HepG2 (cell line): ENCODE results near the gene OVCA2. TPM values are rescaled to one million over a fixed set of nuclear protein-coding genes. Genes with fewer than 3 reads are reported as not detected.

ENCODE experiments used
- AGO2 ChIP-seq: fragments of 200-400 bp; formaldehyde crosslinking; optimal IDR thresholded peaks from 2 replicates; pipeline ENCODE3; 2017; ENCODE audit warnings: mild to moderate bottlenecking, low read depth, low read length, moderate library complexity
- ATF7 ChIP-seq, 2 experiments: fragments of 450-650 bp in 1 of 2; sonication (generic) in 1 of 2; formaldehyde crosslinking in 1 of 2; IDR thresholded peaks; 2 replicates each; pipeline versions ENCODE4 v1.4.0 to v1.6.1; 2016 to 2020; ENCODE audit warnings: antibody characterized with exemption in 1 of 2, mild to moderate bottlenecking in 1 of 2, missing genetic modification reagents in 1 of 2
- CC2D1A ChIP-seq: sonication (generic); formaldehyde crosslinking; IDR thresholded peaks from 2 replicates; pipeline ENCODE4 v1.8.1; 2023; ENCODE audit warnings: mild to moderate bottlenecking, missing genetic modification reagents
- CEBPB ChIP-seq: IDR thresholded peaks from 2 replicates; pipeline ENCODE4 v1.6.1; 2011; ENCODE audit warnings: low read depth, low read length, improper control_type of control experiment, borderline replicate concordance
- CSRNP2 ChIP-seq: sonication (generic); formaldehyde crosslinking; conservative IDR thresholded peaks from 2 replicates; pipeline ENCODE4 v1.8.0; 2022; ENCODE audit warnings: low read depth, missing genetic modification reagents
- GABPB1 ChIP-seq: IDR thresholded peaks from 2 replicates; pipeline ENCODE4 v1.6.1; 2016; ENCODE audit warnings: mild to moderate bottlenecking, missing genetic modification reagents, moderate library complexity, missing compliant biosample characterization
- GMEB2 ChIP-seq: IDR thresholded peaks from 2 replicates; pipeline ENCODE4 v1.6.1; 2016; ENCODE audit warnings: missing biosample characterization, missing genetic modification reagents, low read depth
- PHF21A ChIP-seq: sonication (generic); formaldehyde crosslinking; IDR thresholded peaks from 2 replicates; pipeline ENCODE4 v1.5.0; 2020; ENCODE audit warnings: mild to moderate bottlenecking, missing genetic modification reagents
- SOX6 ChIP-seq, 2 experiments: fragments of 450-650 bp in 1 of 2; sonication (generic) in 1 of 2; formaldehyde crosslinking in 1 of 2; IDR thresholded peaks; 2 replicates each; pipeline versions ENCODE4 v1.4.0 to v1.6.1; 2017 to 2020; ENCODE audit warnings: antibody characterized with exemption in 1 of 2, mild to moderate bottlenecking in 1 of 2, missing genetic modification reagents in 1 of 2
- SRSF1 ChIP-seq: fragments of 200-400 bp; formaldehyde crosslinking; optimal IDR thresholded peaks from 2 replicates; pipeline ENCODE3; 2017; ENCODE audit warnings: mild to moderate bottlenecking, low read depth, low read length, moderate library complexity
- TEAD3 ChIP-seq: optimal IDR thresholded peaks from 2 replicates; pipeline ENCODE3; 2016; ENCODE audit warnings: borderline replicate concordance
- TFE3 ChIP-seq: IDR thresholded peaks from 2 replicates; pipeline ENCODE4 v1.6.1; 2016
- ZFP91 ChIP-seq: sonication (generic); formaldehyde crosslinking; IDR thresholded peaks from 2 replicates; pipeline ENCODE4 v1.9.0; 2022; ENCODE audit warnings: missing genetic modification reagents, mild to moderate bottlenecking, borderline replicate concordance
- ZNF232 ChIP-seq: sonication (generic); formaldehyde crosslinking; IDR thresholded peaks from 2 replicates; pipeline ENCODE4 v1.4.0; 2020; ENCODE audit warnings: missing genetic modification reagents, borderline replicate concordance
- ZNF235 ChIP-seq: sonication (generic); formaldehyde crosslinking; IDR thresholded peaks from 2 replicates; pipeline ENCODE4 v1.8.1; 2023; ENCODE audit warnings: mild to moderate bottlenecking, missing genetic modification reagents, borderline replicate concordance
- ZNF296 ChIP-seq: sonication (generic); formaldehyde crosslinking; conservative IDR thresholded peaks from 2 replicates; pipeline ENCODE4 v1.5.0; 2020; ENCODE audit warnings: mild to moderate bottlenecking, missing genetic modification reagents
- ZNF350 ChIP-seq: sonication (generic); formaldehyde crosslinking; IDR thresholded peaks from 2 replicates; pipeline ENCODE4 v1.4.0; 2020; ENCODE audit warnings: mild to moderate bottlenecking, low read depth, missing genetic modification reagents, borderline replicate concordance
- ZNF512 ChIP-seq: sonication (generic); formaldehyde crosslinking; IDR thresholded peaks from 2 replicates; pipeline ENCODE4 v1.4.0; 2020; ENCODE audit warnings: mild to moderate bottlenecking, missing genetic modification reagents
- ZNF747 ChIP-seq: sonication (generic); formaldehyde crosslinking; IDR thresholded peaks from 2 replicates; pipeline ENCODE4 v1.8.1; 2023; ENCODE audit warnings: missing genetic modification reagents, mild to moderate bottlenecking, borderline replicate concordance
- ZNF891 ChIP-seq: sonication (generic); formaldehyde crosslinking; IDR thresholded peaks from 2 replicates; pipeline ENCODE4 v1.5.0; 2020; ENCODE audit warnings: mild to moderate bottlenecking, missing genetic modification reagents
- polyA plus RNA-seq, 8 experiments: library from polyadenylated mRNA; depleted of rRNA in 3 of 8; stranded (reverse) in 7 of 8; unstranded in 1 of 8; fragments of >200 nt; fragmentation: Illumina TruSeq in 4 of 8; extraction: Trizol in 4 of 8; gene quantifications; 2 replicates each; pipeline versions ENCODE4 v1.2.1 to v1.2.3, GENCODE V29; 2011 to 2016; ENCODE audit warnings: low read depth in 4 of 8, missing spikeins in 1 of 8, mixed read lengths in 1 of 8; ENCODE audit not compliant: insufficient read depth in 1 of 8
- total RNA-seq, 5 experiments: library from RNA; depleted of rRNA; stranded (reverse); fragments of >200 nt; fragmentation: Illumina TruSeq; extraction: Trizol; gene quantifications; 2 replicates each; pipeline ENCODE4 v1.2.3, GENCODE V29; 2016; ENCODE audit warnings: low read depth in 1 of 5

Gene OVCA2
- total and polyA plus RNA-seq, 2 of the 13 experiments (the other 11 are each of a cell fraction or from before 2014, with no cell fraction given), result 23.7 to 28.2 TPM

- no peak for TF ChIP-seq SRSF1
- TF ChIP-seq PHF21A (CRISPR knock-in tag), result peak; percentile 42; the same call in 1 of the 2 replicates
- peak; percentile 12; the same call in 1 of the 2 replicates for TF ChIP-seq CEBPB
- no peak for TF ChIP-seq ZNF891
- TF ChIP-seq AGO2, result no peak
- TF ChIP-seq SOX6 (IDR thresholded peaks at IDR 0.05), result no peak
- peak; percentile 58 for TF ChIP-seq SOX6 (CRISPR knock-in tag; IDR thresholded peaks at IDR 0.05)
- TF ChIP-seq GMEB2 (CRISPR knock-in tag), result no peak
- TF ChIP-seq GABPB1 (CRISPR knock-in tag), result peak; percentile 80
- TF ChIP-seq TFE3 (CRISPR knock-in tag), result 0 out of 2 replicates have a peak, but pooled peaks have one; percentile 19
- no peak for TF ChIP-seq ZNF512 (CRISPR knock-in tag)
- TF ChIP-seq ZNF235, result no peak
- TF ChIP-seq ATF7 (IDR thresholded peaks at IDR 0.05), result no peak
- no peak for TF ChIP-seq ATF7 (CRISPR knock-in tag; IDR thresholded peaks at IDR 0.05)
- TF ChIP-seq ZNF232 (CRISPR knock-in tag), result no peak
- no peak for TF ChIP-seq ZNF296 (CRISPR knock-in tag)
- no peak for TF ChIP-seq TEAD3 (CRISPR knock-in tag)
- no peak for TF ChIP-seq CSRNP2 (CRISPR knock-in tag)
- no peak for TF ChIP-seq ZNF747
- peak; percentile 70; the same call in 1 of the 2 replicates for TF ChIP-seq ZNF350
- no peak for TF ChIP-seq CC2D1A (CRISPR knock-in tag)
- TF ChIP-seq ZFP91 (CRISPR knock-in tag), result no peak
Measured at GRCh38 chr17:1995321-1995892, 46.4 kb upstream of the OVCA2 start (continued).
